ENCODE data around the gene PPIB. TPM values are rescaled to one million over a fixed set of nuclear protein-coding genes. Genes with fewer than 3 reads are reported as not detected.

PPIB gene
- total RNA-seq, 1 experiment from 2014 or later, result 453 TPM

GRCh38 chr15:64132217-64132616, 30.6 kb downstream of the PPIB start:
- Histone ChIP-seq H4K20me1 (ENCODE audit: insufficient read depth) (no peaks in the 10 kb centered on the region), H3K9me3 (ENCODE audit: control insufficient read depth in 1 of 2, insufficient read depth in 1 of 2, low read depth in 1 of 2, low read length in 2 of 2) (no peaks in the 10 kb centered on the region), H3K9me2 (ENCODE audit: insufficient read depth) (no peaks in the 10 kb centered on the region), H3K27me3 (ENCODE audit: insufficient read depth, low read length) (no peaks in the 10 kb centered on the region), H3K36me3 (ENCODE audit: control insufficient read depth in 1 of 2, insufficient read depth in 2 of 2, low read length in 2 of 2) (peaks cover 52 to 61% of the 10 kb centered on the region in 2 experiments), H3K4me1 (ENCODE audit: control insufficient read depth in 1 of 2, insufficient read depth in 2 of 2, low read length in 2 of 2) (no peaks in the 10 kb centered on the region), H3K4me2 (ENCODE audit: low read length) (no peak overlapping the region), H2AFZ (ENCODE audit: low read depth, low read length, poor library complexity, severe bottlenecking) (no peak overlapping the region), H3K9ac (ENCODE audit: low read length) (no peak overlapping the region), H3K79me2 (ENCODE audit: insufficient read depth, low read length) (no peaks in the 10 kb centered on the region), H3K4me3 (replicated peaks in 1 of 2; ENCODE audit: low read depth in 1 of 2, low read length in 2 of 2) (no peak overlapping the region), H3K27ac (ENCODE audit: low read depth, low read length) (no peak overlapping the region)
- RAD21 ChIA-PET (ENCODE audit: low non-redundant PET in 1 of 2, low total read pairs in 2 of 2, uncharacterized antibody in 2 of 2, unreplicated experiment in 2 of 2), result no interaction called here
- ATAC-seq, result no peak
- BruUV-seq (replicated peaks), result no TSS peak
- no peak for TF ChIP-seq SP1 (IDR thresholded peaks at IDR 0.05; ENCODE audit: low read depth)
- no peak for TF ChIP-seq EZH2 (IDR thresholded peaks at IDR 0.05)
- no peak for TF ChIP-seq SRF (IDR thresholded peaks at IDR 0.05; ENCODE audit: low read depth)
- TF ChIP-seq EGR1 (IDR thresholded peaks at IDR 0.05; ENCODE audit: low read depth), result no peak
- no peak for TF ChIP-seq FOSL1 (IDR thresholded peaks at IDR 0.05; ENCODE audit: low read depth)
- TF ChIP-seq SIN3A (IDR thresholded peaks at IDR 0.05; ENCODE audit: low read depth), result no peak
- TF ChIP-seq CTCF (IDR thresholded peaks at IDR 0.05 in 2 of 3, conservative IDR thresholded peaks at IDR 0.05 in 1 of 3; ENCODE audit: borderline replicate concordance in 1 of 3, insufficient read depth in 1 of 3, low read depth in 2 of 3, low read length in 2 of 3), result no peak
- no peak for TF ChIP-seq ZBTB33 (IDR thresholded peaks at IDR 0.05; ENCODE audit: extremely low read depth, insufficient replicate concordance, low read length)
- TF ChIP-seq ZFX (IDR thresholded peaks at IDR 0.05), result no peak
- TF ChIP-seq YY1 (IDR thresholded peaks at IDR 0.05; ENCODE audit: extremely low read depth, insufficient replicate concordance, low read depth, low read length), result no peak
- TF ChIP-seq TCF7L2 (IDR thresholded peaks at IDR 0.05; ENCODE audit: borderline replicate concordance, extremely low read depth, insufficient read depth, insufficient read length), result no peak
- no peak for TF ChIP-seq JUND (IDR thresholded peaks at IDR 0.05)
- no peak for TF ChIP-seq POLR2A (IDR thresholded peaks at IDR 0.05; ENCODE audit: borderline replicate concordance, extremely low read depth, insufficient read depth, insufficient read length)
- no peak for TF ChIP-seq CEBPB (IDR thresholded peaks at IDR 0.05; ENCODE audit: low read depth)
- TF ChIP-seq, protein P1, sequence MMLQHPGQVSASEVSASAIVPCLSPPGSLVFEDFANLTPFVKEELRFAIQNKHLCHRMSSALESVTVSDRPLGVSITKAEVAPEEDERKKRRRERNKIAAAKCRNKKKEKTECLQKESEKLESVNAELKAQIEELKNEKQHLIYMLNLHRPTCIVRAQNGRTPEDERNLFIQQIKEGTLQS (IDR thresholded peaks at IDR 0.05), result no peak
- POLR2A ChIA-PET, result no interaction called here
- intact Hi-C loops (cut with micrococcal nuclease), result no loop called here
- CTCF ChIA-PET, result no interaction called here
- no peak for DNase-seq (ENCODE audit: low read depth, low spot score)
